Gastroesophageal sphincter (tissue), 3 donors: ENCODE data around the gene SH2B3.

ENCODE experiments used
- CTCF ChIP-seq, 4 experiments: fragments of 200-600 bp in 2 of 4; fragments of 450-650 bp in 2 of 4; sonication (generic) in 1 of 4; IDR thresholded peaks; one replicate each; pipeline ENCODE4 v1.5.1; 2017 to 2019; ENCODE audit warnings: antibody characterized with exemption in 4 of 4, mild to moderate bottlenecking in 2 of 4, moderate library complexity in 2 of 4
- POLR2A ChIP-seq, 2 donors: fragments of 450-650 bp; IDR thresholded peaks; one replicate each; pipeline ENCODE4 v1.6.1; 2017; ENCODE audit warnings: antibody characterized with exemption in 2 of 2, mild to moderate bottlenecking in 2 of 2, moderate library complexity in 1 of 2
- POLR2AphosphoS5 ChIP-seq: sonication (generic); formaldehyde crosslinking; IDR thresholded peaks from one replicate; pipeline ENCODE4 v1.6.1; 2017; ENCODE audit warnings: antibody characterized with exemption

GRCh38 chr12:111488271-111488670 lies 82.5 kb downstream of the SH2B3 start:
- TF ChIP-seq CTCF (IDR thresholded peaks at IDR 0.05) (no peak), POLR2A (IDR thresholded peaks at IDR 0.05) (no peak), POLR2AphosphoS5 (peak; percentile 11)
